Measurements from ENCODE around the gene MFSD8. TPM values are rescaled to one million over a fixed set of nuclear protein-coding genes. Genes with fewer than 3 reads are reported as not detected.
"Not testable (repeated sequence)": the region's sequence is repeated elsewhere in the genome, so short reads cannot be mapped to it uniquely, and the experiment has no call there.

The MFSD8 gene
- total RNA-seq, 1 donor from 2014 or later, result 27.6 TPM

DNA sequence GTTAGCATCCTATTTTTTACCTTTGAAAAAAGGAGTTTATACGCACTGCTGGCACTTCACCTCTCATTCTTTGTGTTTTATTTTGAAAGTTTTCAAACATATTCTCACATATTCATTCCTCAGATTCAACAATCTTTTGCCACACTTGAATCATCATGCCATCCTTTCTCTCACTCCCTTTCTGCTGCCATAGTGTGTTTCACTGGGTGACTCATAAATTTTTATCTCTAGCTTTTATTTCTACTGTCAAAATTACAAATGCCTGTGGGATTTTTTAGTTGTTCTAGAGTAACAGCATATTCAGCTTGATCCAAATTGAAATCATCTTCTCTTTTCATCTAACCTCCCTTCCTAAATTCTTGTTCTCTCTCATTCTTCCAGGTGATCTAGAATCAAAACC, 28.0 kb downstream of the MFSD8 start:
- DNase-seq (ENCODE audit: low spot score), result no peak

DNA sequence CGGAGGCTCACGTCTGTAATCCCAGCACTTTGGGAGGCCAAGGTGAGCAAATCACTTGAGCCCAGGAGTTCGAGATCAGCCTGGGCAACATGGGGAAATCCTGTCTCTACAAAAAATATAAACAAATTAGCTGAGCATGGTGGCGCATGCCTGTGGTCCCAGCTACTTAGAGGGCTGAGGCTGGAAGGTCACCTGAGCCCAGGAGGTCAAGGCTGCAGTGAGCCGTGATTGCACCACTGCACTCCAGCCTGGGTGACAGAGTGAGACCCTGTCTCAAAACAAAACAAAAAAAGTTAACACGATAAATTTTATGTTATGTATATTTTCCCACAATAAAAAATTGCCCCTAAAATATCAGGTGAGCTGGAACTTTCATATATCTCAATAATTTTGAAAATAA, 33.1 kb downstream of the MFSD8 start:
- DNase-seq (ENCODE audit: low spot score), result not testable (repeated sequence)

DNA sequence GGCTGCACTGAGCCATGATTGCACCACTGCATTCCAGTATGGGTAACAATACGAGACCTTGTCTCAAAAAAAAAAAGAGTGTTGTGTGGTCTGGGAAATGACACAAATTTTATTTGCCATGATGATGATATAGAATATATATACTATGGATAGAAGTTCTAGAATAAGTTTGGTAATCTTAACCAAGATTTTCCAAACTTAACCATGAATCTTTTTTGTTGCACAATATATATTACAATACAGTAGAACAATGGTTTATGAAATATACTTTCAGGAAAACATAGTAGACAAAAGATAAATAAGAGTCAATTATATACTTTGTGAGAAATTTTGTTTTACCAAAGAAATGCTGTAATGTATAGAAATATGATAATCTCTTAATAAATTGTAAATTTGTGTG, 34.8 kb downstream of the MFSD8 start:
- no peak for DNase-seq (ENCODE audit: low spot score)

DNA sequence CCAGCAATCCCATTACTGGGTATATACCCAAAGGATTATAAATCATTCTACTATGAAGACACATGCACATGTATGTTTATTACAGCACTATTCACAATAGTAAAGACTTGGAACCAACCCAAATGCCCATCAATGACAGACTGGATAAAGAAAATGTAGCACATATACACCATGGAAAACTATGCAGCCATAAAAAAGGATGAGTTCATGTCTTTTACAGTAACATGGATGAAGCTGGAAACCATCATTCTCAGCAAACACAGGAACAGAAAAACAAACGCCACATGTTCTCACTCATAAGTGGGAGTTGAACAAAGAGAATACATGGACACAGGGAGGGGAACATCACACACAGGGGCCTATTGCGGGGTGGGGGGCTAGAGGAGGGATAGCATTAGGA, 39.3 kb downstream of the MFSD8 start:
- not testable (repeated sequence) for DNase-seq (ENCODE audit: low spot score)

DNA sequence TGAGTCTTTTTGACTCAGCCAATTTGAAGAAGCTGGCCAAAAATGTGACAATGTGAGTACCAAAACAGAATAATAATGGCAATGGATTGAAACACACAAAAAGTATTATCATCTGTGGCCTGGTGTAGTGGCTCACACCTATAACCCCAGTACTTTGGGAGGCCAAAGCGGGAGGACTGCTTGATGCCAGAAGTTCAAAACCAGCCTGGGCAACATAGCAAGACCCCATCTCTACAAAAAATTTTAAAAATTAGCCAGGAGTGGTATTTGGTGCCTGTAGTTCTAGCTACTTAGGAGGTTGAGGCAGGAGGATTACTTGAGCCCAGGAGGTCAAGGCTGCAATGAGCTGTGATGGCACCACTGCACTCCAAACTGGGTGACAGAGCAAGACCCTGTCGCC, 42.7 kb downstream of the MFSD8 start:
- no peak for DNase-seq (ENCODE audit: low spot score)

DNA sequence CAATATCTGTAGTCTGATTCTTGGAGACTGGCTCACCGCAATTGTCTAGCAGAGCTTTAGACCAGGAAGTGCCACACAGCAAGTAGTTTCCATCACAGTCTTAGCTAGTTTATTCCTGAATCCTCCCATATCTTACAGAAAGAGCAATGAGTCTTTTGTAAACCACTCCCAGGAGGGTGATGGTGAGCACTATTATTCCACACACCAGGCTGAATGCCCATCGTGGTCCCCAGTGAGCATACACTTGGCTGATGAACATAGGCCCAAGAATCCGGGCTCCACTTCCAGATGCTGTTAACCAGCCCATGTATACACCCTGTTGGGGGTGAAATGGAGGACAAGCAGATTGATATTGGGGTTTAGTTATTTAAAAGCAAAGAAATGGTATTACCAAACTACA, 44.5 kb downstream of the MFSD8 start:
- DNase-seq (ENCODE audit: low spot score), result no peak

DNA sequence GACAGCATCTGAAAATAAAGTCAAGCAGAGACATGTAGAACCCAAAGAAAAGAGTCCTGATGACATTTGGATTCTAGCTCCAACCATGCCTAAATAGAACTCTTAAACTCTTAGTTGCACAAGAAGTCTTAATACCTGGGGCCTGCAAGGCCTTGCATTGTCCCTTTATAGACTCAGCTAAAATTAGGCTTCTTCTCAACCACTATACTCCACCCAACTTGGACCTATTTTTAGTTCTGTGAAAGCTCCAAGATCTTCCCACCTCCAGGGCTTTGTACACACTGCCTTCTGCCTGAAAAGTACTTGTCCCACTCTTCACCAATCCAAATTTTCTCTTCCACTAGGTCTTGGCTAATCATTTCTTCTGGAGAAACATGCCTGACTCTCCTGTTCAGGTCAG, 47.8 kb downstream of the MFSD8 start:
- DNase-seq (ENCODE audit: low spot score), result no peak

DNA sequence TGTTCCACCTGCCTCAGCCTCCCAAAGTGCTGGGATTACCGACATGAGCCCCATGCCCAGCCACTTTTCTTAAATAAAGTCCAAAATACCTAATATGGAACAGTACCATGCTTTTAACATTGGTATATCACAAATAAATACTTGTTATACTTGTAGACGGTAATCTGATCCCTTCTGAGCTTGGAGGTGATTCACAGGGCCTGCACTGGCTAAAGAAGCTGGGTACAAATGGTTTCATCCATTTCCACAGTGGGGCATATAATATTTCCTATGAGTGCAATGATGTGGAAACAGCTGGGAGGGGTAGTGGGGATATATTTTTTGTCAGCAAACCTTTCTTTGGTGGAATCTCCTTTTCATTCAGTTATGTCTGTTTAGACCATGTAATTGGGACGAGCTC, 48.5 kb downstream of the MFSD8 start:
- no peak for DNase-seq (ENCODE audit: low spot score)

DNA sequence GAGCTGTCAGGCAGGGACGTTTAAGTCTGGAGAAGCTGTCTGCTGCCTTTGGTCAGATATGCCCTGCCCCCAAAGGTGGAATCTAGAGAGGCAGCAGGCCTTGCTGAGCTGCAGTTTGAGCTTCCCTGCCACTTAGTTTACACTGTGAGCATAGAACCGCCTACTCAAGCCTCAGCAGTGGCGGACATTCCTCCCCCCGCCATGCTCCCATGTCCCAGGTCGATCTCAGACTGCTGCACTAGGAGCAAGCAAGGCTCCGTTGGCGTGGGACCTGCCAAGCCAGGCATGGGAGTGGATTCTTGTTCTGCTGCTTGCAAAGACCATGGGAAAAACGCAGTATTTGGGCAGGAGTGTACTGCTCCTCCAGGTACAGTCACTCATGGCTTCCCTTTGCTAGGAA, 59.9 kb downstream of the MFSD8 start:
- DNase-seq (ENCODE audit: low spot score), result no peak

DNA sequence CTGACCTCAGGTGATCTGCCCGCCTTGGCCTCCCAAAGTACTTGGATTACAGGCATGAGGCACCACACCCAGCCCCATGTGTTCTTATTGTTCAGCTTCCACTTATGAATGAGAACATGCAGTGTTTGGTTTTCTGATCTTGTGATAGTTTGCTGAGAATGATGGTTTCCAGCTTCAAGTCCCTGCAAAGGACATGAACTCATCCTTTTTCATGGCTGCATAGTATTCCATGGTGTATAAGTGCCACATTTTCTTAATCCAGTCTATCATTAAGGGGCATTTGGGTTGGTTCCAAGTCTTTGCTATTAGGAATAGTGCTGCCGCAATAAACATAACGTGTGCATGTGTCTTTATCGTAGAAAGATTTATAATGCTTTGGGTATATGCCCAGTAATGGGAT, 65.3 kb downstream of the MFSD8 start:
- not testable (repeated sequence) for DNase-seq (ENCODE audit: low spot score)

DNA sequence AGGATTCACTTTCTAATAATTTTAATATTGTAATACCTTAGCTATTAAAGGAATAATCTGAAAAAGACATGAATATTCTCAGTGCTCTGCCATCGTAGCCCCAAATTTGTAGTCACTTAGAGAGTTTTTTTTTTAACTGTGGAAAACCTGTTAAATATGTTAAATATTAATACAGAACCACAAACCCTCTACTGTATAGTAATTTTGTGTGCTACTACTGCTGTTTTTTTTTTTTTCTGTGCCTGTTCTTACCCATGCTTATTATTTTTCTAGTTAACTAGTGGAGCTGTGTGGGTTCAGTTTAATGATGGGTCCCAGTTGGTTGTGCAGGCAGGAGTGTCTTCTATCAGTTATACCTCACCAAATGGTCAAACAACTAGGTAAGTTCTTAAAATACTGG, 68.4 kb downstream of the MFSD8 start:
- DNase-seq (ENCODE audit: low spot score), result no peak

DNA sequence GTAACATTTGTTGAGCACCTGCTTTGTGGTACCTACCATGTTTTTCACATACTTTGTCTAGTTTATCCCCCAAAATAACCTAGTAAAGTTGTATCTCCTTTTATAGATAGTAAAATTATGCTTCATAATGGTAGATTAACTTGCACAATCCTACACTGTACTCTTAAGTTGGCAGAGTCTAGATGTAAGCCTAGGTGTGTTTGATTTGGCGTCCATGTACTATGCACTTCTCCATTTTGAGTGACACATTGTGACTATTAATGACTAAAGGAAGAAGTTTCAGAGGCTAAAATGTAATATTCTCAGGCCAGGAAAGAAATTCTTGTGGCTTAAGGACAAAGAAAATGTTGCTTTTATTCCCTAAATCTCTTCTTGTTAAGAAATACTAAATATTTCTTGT, 68.9 kb downstream of the MFSD8 start:
- DNase-seq (ENCODE audit: low spot score), result no peak

DNA sequence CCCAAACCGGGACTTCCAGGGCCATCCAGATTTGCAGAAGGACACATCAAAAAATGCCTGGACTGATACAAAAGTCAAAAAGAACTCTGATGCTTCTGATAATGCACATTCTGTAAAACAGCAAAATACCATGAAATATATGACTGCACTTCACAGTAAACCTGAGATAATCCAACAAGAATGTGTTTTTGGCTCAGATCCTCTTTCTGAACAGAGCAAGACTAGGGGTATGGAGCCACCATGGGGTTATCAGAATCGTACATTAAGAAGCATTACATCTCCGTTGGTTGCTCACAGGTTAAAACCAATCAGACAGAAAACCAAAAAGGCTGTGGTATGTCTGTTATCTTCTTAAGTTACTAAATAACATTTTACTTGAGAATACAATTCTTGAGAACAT, 75.1 kb downstream of the MFSD8 start:
- no peak for DNase-seq (ENCODE audit: low spot score)

DNA sequence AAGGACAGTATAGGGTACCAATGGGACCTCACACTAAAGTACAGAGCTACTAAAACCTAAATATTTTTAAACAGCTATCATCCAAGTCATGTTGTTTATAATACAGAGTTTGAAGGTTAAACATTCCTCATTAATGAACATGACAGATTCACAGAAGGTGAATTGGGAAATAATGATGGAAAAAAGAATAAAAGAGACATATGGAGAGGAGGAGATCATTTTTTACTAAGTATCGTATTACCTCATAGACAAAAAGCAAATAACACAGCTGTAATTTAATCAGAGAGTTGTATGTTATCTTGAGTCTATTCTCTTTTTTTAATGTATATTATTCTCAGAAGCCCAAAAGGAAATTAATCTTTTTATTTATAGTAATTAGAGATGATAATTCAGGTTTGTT, 76.4 kb downstream of the MFSD8 start:
- DNase-seq (ENCODE audit: low spot score), result no peak

DNA sequence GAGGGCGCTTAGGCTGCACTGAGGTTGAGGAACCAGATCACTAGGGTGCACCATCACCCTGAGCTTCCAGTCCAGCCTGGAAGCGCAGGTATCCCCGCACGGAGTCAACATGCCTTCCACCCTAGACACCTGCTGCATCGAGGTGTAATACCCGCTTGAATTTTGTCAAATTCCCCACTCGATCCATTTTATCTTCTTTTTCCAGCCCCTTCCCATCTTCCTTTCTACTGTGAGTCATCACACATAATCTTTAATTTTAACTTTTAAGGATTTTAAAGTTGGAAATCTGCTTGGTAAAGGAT, 83.5 kb downstream of the MFSD8 start:
- no peak for DNase-seq (ENCODE audit: low spot score)

DNA sequence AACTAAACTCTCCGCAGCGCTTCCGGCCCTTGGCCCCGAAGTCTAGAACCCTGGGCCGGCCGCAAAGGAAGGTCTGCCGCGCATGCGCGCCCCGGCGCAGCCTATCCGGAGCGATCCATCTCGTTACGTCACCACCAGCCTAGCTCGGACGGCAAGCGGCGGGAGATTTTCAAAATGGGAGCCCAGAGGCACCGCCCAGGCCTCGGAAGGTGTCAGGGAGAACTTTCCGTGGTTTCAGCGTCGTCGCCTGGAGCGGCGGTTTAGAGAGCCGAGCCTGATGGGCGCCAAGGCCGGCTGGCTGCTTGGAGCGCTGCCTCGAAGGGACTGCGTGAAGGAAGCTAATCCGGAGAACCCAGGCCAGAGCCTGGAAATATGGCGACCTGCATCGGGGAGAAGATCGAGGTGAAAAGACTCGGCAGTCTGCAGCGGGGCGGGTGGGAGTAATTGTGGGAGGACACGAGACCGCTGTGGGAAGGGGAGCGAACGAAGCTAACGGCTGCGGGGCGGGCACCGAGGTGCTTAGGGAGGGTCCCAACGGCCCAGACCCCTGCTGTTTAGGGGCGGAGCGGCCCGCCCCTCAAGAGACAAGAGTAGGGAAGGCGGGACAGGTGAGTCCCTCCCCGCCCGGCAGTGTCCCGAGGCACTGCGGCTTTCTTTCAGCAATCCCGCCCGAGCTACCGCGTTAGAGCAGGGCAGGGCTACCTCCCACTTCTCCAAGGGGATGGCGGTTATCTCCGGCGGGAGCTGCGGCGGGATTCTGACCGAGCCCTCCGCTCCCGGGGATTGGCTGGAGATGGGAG, 84.0 kb downstream of the MFSD8 start, which contains the start of gene PLK4:
TSS of gene PLK4 (plus strand) at position 131 of the 800 bp plus-strand sequence. CDS start at position 373, 242 bp downstream.
- DNase-seq (ENCODE audit: low spot score), result peak; percentile 96

DNA sequence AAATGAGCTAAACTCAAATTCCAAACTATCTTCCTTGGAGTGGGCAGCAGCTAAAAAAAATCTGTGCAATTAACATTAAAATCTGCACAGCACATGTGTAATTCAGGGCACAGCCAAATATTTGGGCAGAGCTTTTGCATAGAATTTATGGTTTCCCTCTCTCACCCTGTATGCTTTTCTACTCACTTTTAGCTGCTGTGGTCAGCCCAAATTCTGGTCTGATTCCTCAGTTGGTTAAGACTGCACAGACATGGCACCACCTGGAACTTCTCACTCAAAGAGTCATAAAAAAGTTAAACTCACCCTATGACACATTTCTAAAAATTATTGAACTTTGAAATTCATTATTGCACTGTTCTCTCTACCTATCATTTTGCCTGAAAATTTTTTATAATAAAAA, 89.2 kb downstream of the MFSD8 start:
- DNase-seq (ENCODE audit: low spot score), result no peak

DNA sequence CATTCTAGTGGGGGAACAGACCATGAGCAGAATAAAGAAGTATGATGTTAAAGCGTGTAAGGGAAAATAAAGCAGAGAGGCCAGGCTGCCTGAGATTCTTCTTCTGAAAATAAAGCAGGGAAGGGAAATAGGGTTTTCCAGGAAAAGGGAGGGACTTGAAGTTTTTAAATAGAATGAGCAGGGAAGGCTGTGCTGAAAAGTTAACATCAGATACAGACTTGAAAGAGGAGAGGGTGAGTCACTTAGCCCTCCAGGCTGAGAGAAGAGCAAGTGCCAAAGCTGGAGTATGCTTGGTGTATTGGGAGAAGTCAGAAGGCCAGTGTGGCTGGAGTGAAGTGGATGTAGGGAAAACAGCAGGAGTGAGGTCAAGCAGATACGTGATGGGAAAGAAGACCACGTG, 94.3 kb downstream of the MFSD8 start:
- DNase-seq (ENCODE audit: low spot score), result no peak

DNA sequence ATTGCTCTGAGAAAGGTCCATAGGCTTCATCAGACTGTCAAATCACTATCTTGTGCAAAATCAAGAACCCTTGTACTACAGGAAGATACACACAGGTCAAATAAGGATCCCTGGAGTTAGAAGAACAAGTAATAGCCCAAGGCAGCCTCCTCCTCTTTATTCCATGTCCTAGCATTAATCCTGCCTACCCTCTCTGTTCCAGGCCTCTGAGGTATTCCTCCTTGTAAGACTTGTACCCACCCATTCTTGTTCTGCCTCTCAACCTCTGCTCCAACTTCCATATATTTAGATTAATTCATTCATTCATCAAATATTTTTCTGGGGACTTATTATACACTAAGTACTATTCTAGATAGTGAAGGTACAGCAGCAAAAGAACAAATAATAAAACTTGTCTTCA, 94.7 kb downstream of the MFSD8 start:
- DNase-seq (ENCODE audit: low spot score), result no peak

DNA sequence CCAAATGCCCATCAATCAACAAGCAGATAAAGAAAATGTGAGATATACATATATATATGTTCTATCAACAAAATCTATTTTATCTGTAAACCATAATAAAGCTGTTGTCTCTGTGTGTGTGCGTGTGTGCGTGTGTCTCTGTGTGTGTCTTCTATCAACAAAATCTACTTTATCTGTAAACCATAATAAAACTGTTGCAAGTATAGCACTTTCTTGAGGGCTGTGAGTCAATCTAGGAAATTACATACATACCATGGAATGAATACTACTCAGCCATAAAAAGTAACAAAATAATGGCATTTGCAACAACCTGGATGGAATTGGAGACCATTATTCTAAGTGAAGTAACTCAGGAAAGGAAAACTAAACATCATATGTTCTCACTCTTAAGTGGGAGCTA, 96.8 kb downstream of the MFSD8 start:
- no peak for DNase-seq (ENCODE audit: low spot score)
